Hepatocyte (in vitro differentiated cells): ENCODE results near the gene PDCD7. TPM values are rescaled to one million over a fixed set of nuclear protein-coding genes. Genes with fewer than 3 reads are reported as not detected.

ENCODE experiments used
- DNase-seq: peaks from one replicate; pipeline ENCODE4 v3.0.0-alpha.2; 2016; ENCODE audit warnings: low spot score
- H2AFZ ChIP-seq: fragments of 200-600 bp; sonication (generic); 2 replicates; pipeline ENCODE4 v1.6.0; 2016; ENCODE audit warnings: antibody characterized with exemption, mild to moderate bottlenecking
- H3K27ac ChIP-seq: fragments of 200-600 bp; sonication (generic); 2 replicates; pipeline ENCODE4 v1.5.1; 2016; ENCODE audit warnings: mild to moderate bottlenecking
- H3K27me3 ChIP-seq: fragments of 200-600 bp; sonication (generic); 2 replicates; pipeline ENCODE4 v1.6.1; 2016
- H3K36me3 ChIP-seq: fragments of 200-600 bp; sonication (generic); replicated peaks from 2 replicates; pipeline ENCODE4 v1.5.1; 2016; ENCODE audit warnings: low read depth; ENCODE audit not compliant: insufficient read depth
- H3K4me1 ChIP-seq: fragments of 200-600 bp; sonication (generic); 2 replicates; pipeline ENCODE4 v1.5.1; 2016; ENCODE audit warnings: mild to moderate bottlenecking, moderate library complexity; ENCODE audit not compliant: insufficient read depth
- H3K4me2 ChIP-seq: fragments of 200-600 bp; sonication (generic); 2 replicates; pipeline ENCODE4 v1.6.0; 2016
- H3K4me3 ChIP-seq: fragments of 200-600 bp; sonication (generic); 2 replicates; pipeline ENCODE4 v1.5.1; 2016; ENCODE audit warnings: mild to moderate bottlenecking
- H3K79me2 ChIP-seq: fragments of 200-600 bp; sonication (generic); 2 replicates; pipeline ENCODE4 v1.6.0; 2017; ENCODE audit warnings: mild to moderate bottlenecking
- H3K9me2 ChIP-seq: fragments of 200-600 bp; sonication (generic); replicated peaks from 2 replicates; pipeline ENCODE4 v1.6.0; 2017; ENCODE audit warnings: mild to moderate bottlenecking; ENCODE audit not compliant: insufficient read depth
- H3K9me3 ChIP-seq: fragments of 200-600 bp; sonication (generic); 2 replicates; pipeline ENCODE4 v1.5.1; 2016; ENCODE audit warnings: low read depth, mild to moderate bottlenecking
- H4K20me1 ChIP-seq: fragments of 200-600 bp; sonication (generic); 2 replicates; pipeline ENCODE4 v1.6.0; 2016; ENCODE audit warnings: mild to moderate bottlenecking; ENCODE audit not compliant: insufficient read depth, poor library complexity, severe bottlenecking
- CTCF ChIP-seq: fragments of 200-600 bp; sonication (generic); IDR thresholded peaks from 2 replicates; pipeline ENCODE4 v1.5.1; 2016; ENCODE audit warnings: antibody characterized with exemption, mild to moderate bottlenecking; ENCODE audit not compliant: poor library complexity
- EZH2 ChIP-seq: fragments of 200-600 bp; sonication (generic); IDR thresholded peaks from 2 replicates; pipeline ENCODE4 v1.6.1; 2016; ENCODE audit warnings: antibody characterized with exemption, mild to moderate bottlenecking, borderline replicate concordance
- EZH2phosphoT487 ChIP-seq: fragments of 200-600 bp; sonication (generic); IDR thresholded peaks from one replicate; pipeline ENCODE4 v1.6.1; 2018; ENCODE audit warnings: antibody characterized with exemption, mild to moderate bottlenecking, low read depth, moderate library complexity; ENCODE audit not compliant: unreplicated experiment, severe bottlenecking
- WGBS: methylation state at CpG from one replicate; pipeline ENCODE4 v1.1.6; 2016; ENCODE audit warnings: low lambda C conversion rate; ENCODE audit errors: missing lambda C conversion rate; 5-methylcytosine and 5-hydroxymethylcytosine counted together
- polyA plus RNA-seq: library from polyadenylated mRNA; unstranded; fragments of >200 nt; fragmentation: Nextera tagmentation; extraction: Ambion mirVana; gene quantifications from 2 replicates; pipeline ENCODE4 v1.2.1, GENCODE V29; 2016
- total RNA-seq: library from RNA; depleted of rRNA; stranded (reverse); fragments of >200 nt; gene quantifications from 2 replicates; pipeline ENCODE4 v1.2.3, GENCODE V29; 2014

The PDCD7 gene
- total and polyA plus RNA-seq, 2 experiments from 2014 or later = 13.6 to 15.2 TPM

DNA sequence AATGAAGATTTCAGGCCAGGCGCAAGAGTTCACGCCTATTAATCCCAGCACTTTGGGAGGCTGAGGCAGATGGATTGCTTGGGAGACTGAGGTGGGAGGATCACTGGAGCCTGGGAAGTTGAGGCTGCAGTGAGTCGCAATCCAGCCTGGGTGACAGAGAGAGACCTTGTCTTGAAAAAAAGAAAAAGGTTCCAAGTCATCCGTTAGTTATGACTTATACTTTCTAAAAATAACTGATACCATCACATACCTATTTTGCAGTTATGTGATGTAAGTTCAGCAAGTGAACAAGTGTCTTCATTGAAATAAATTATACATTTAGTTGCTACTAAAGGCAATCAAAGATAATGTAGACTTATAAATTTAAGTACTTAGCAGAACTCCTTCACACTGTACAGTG lies 29.4 kb upstream of the PDCD7 start:
- 95% methylated on average over 4 of the region's 4 CpGs for WGBS

DNA sequence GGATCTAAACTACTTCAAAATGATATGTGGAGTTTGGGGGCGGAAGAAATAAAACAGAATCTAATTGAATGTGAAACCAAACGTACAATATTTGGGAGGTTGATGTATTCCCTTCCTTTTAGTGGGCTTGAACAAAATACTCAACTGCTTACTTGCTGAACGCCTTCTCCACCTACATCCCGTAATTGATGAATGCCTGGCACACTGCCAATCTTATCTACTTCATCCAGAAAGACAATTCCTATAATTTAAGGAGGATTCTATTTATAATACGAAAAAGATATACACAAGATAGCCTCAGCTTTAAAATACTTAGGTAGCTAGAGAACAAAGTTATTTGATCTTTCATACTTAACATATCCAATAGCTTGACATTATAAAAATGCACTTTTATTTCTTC lies 23.1 kb upstream of the PDCD7 start:
- TF ChIP-seq EZH2phosphoT487 (no peak), CTCF (no peak), EZH2 (no peak)
- Histone ChIP-seq H3K4me3 (no peak overlapping the region), H3K27ac (no peak overlapping the region)

More for the DNA sequence above, 29.4 kb upstream of the PDCD7 start:
- Histone ChIP-seq H3K79me2 (peaks cover 28% of the 10 kb centered on the region), H3K4me3 (no peak overlapping the region), H3K4me2 (no peak overlapping the region), H3K9me2 (no peaks in the 10 kb centered on the region), H3K27me3 (no peaks in the 10 kb centered on the region), H3K4me1 (no peaks in the 10 kb centered on the region), H2AFZ (no peak overlapping the region), H3K9me3 (no peaks in the 10 kb centered on the region), H3K36me3 (no peaks in the 10 kb centered on the region), H3K27ac (no peak overlapping the region), H4K20me1 (peaks cover 13% of the 10 kb centered on the region)
- DNase-seq = no peak
- TF ChIP-seq EZH2phosphoT487 (no peak), CTCF (no peak), EZH2 (no peak)

DNA sequence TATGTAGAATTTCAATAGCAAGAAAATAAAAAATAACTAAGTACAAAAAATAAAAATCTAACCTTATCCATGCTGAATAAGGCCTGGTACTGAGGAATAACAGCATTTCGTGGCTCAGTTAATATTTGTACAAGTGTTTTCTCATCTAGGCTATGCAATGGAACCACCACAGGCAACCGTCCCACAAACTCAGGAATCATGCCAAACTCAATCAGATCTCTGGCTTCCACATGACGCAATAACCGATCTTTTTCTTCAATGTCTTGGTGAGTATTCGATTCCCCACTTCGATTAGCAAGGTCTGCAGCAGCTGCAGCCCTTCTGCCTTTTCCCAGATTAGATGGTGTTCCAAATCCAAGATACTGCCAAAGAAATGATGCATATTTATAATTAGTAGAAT lies 21.1 kb upstream of the PDCD7 start:
- no peaks in the 10 kb centered on the region for H3K36me3 ChIP-seq
- no peak overlapping the region for H3K27ac ChIP-seq
- WGBS = 96% methylated on average over 6 of the region's 6 CpGs
- TF ChIP-seq EZH2phosphoT487 (no peak), EZH2 (no peak), CTCF (no peak)
- H3K4me1 ChIP-seq = no peaks in the 10 kb centered on the region
- H3K79me2 ChIP-seq = no peaks in the 10 kb centered on the region
- no peak for DNase-seq
- H3K4me3 ChIP-seq = no peak overlapping the region
- H3K4me2 ChIP-seq = no peak overlapping the region
- no peaks in the 10 kb centered on the region for H4K20me1 ChIP-seq
- H3K27me3 ChIP-seq = no peaks in the 10 kb centered on the region
- no peaks in the 10 kb centered on the region for H3K9me2 ChIP-seq
- no peak overlapping the region for H2AFZ ChIP-seq
- H3K9me3 ChIP-seq = no peaks in the 10 kb centered on the region

More for the DNA sequence above, 23.1 kb upstream of the PDCD7 start:
- no peaks in the 10 kb centered on the region for H3K4me1 ChIP-seq
- H3K9me2 ChIP-seq = no peaks in the 10 kb centered on the region
- no peaks in the 10 kb centered on the region for H3K9me3 ChIP-seq
- no peak overlapping the region for H2AFZ ChIP-seq
- no peak overlapping the region for H3K4me2 ChIP-seq
- H3K36me3 ChIP-seq = no peaks in the 10 kb centered on the region
- no peaks in the 10 kb centered on the region for H3K79me2 ChIP-seq
- DNase-seq = no peak
- WGBS = 89% methylated on average over 5 of the region's 5 CpGs
- no peaks in the 10 kb centered on the region for H4K20me1 ChIP-seq
- H3K27me3 ChIP-seq = no peaks in the 10 kb centered on the region

DNA sequence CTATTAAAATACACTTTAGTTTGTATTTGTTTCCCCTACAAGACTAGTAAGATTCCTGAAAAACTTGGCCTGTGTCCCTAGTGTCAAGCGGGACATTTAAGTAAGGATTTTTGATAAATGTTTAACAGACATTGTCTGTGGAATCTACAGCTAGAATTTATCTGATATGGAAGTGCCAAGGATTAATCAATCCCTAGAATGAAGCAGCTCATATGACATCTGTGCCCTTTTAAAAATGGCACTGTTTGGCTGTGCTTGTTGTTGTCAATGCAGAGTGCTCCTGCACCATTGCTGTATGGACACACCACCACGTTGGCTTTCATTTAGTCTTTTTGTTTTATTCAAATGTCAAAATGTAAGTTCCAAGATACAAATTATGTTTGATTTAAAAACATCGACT lies 14.3 kb upstream of the PDCD7 start:
- Histone ChIP-seq H3K4me1 (no peaks in the 10 kb centered on the region), H3K9me2 (no peaks in the 10 kb centered on the region), H3K36me3 (no peaks in the 10 kb centered on the region), H3K79me2 (no peaks in the 10 kb centered on the region), H3K4me3 (no peak overlapping the region), H3K4me2 (no peak overlapping the region), H3K27me3 (no peaks in the 10 kb centered on the region), H4K20me1 (no peaks in the 10 kb centered on the region), H3K9me3 (no peaks in the 10 kb centered on the region), H2AFZ (no peak overlapping the region), H3K27ac (no peak overlapping the region)
- WGBS = 94% methylated on average over 3 of the region's 3 CpGs
- no peak for DNase-seq
- TF ChIP-seq CTCF (no peak), EZH2phosphoT487 (no peak), EZH2 (no peak)
